Activated CD4-positive, alpha-beta memory T cell treated with anti-CD3 and anti-CD28 coated beads, Interleukin-2, amount 10 ng/mL, durations not matched to agents 7 days and 5 days (primary cell): Measurements from ENCODE around the gene PMF1. TPM values are rescaled to one million over a fixed set of nuclear protein-coding genes. Genes with fewer than 3 reads are reported as not detected.
"Not testable (repeated sequence)": the region's sequence is repeated elsewhere in the genome, so short reads cannot be mapped to it uniquely, and the experiment has no call there.

Source experiments
- CTCF ChIA-PET: fragments of 350-600 bp; sonication (Branson Sonifier 250); formaldehyde crosslinking; loops from one replicate; lab custom pipeline; 2021; ENCODE audit warnings: antibody characterized with exemption, inconsistent platforms; lab: Charles Lee
- POLR2A ChIA-PET: fragments of 350-600 bp; sonication (Branson Sonifier 250); formaldehyde crosslinking; loops from one replicate; lab custom pipeline; 2021; ENCODE audit warnings: antibody characterized with exemption; lab: Charles Lee
- DNase-seq: peaks from one replicate; pipeline ENCODE4 v3.0.0-alpha.2; 2020
- H3K27ac Mint-ChIP-seq: one replicate; pipeline ENCODE4 v1.8.0; 2021; ENCODE audit warnings: mild to moderate bottlenecking, mixed read lengths
- H3K27me3 Mint-ChIP-seq: one replicate; pipeline ENCODE4 v1.8.0; 2021; ENCODE audit warnings: mixed read lengths
- H3K36me3 Mint-ChIP-seq: one replicate; pipeline ENCODE4 v1.8.0; 2021; ENCODE audit warnings: low read depth, mixed read lengths
- H3K4me1 Mint-ChIP-seq: one replicate; pipeline ENCODE4 v1.8.0; 2021; ENCODE audit warnings: mixed read lengths
- H3K4me3 Mint-ChIP-seq: one replicate; pipeline ENCODE4 v1.8.0; 2021; ENCODE audit warnings: mild to moderate bottlenecking, mixed read lengths
- H3K9me3 Mint-ChIP-seq: one replicate; pipeline ENCODE4 v1.8.0; 2021; ENCODE audit warnings: mixed read lengths
- total RNA-seq, 2 experiments: library from RNA; stranded (reverse); gene quantifications; one replicate each; pipeline ENCODE4 v1.2.3, GENCODE V29; 2021

Gene PMF1
- total RNA-seq, 2 experiments from 2014 or later = 65.5 to 67.7 TPM

DNA sequence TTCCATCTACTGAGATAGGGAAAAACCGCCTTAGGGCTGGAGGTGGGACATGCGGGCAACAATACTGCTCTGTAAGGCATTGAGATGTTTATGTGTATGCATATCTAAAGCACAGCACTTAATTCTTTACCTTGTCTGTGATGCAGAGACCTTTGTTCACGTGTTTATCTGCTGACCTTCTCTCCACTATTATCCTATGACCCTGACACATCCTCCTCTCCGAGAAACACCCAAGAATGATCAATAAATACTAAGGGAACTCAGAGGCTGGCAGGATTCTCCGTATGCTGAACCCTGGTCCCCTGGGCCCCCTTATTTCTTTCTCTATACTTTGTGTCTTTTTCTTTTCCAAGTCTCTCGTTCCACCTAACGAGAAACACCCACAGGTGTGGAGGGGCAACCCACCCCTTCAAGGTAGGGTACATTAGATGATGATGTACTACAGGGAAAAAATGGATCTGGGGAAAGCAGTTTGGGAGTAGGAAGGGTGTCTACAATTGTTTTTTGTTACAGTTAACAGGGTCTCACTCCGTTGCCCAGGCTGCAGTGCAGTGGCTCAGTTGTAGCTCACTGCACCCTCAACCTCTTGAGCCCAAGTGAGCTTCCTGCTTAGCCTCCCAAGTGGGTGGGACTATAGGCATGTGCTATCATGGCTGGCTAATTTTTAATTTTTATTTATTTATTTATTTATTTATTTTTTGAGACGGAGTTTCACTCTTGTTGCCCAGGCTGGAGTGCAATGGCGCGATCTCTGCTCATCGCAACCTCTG, 30.6 kb upstream of the PMF1 start:
- CTCF ChIA-PET = not testable (repeated sequence)

GRCh38 chr1:156186347-156187177, 26.2 kb upstream of the PMF1 start:
- H3K4me1 Mint-ChIP-seq, DNase-seq, H3K4me3 Mint-ChIP-seq, H3K36me3 Mint-ChIP-seq, H3K27me3 Mint-ChIP-seq, H3K27ac Mint-ChIP-seq, H3K9me3 Mint-ChIP-seq, POLR2A ChIA-PET: not testable (repeated sequence)
- CTCF ChIA-PET = interaction anchor here (1.2 kb wide), 1 partner anchor 89 kb away, joined by 3 read pairs; no protein-coding TSS in a partner anchor

More for the DNA sequence above, 30.6 kb upstream of the PMF1 start:
- H3K27me3 Mint-ChIP-seq, H3K27ac Mint-ChIP-seq, POLR2A ChIA-PET, H3K4me1 Mint-ChIP-seq, H3K4me3 Mint-ChIP-seq, H3K36me3 Mint-ChIP-seq, DNase-seq, H3K9me3 Mint-ChIP-seq: not testable (repeated sequence)

GRCh38 chr1:156190265-156190664, 22.5 kb upstream of the PMF1 start:
- H3K9me3 Mint-ChIP-seq, H3K27me3 Mint-ChIP-seq, CTCF ChIA-PET, POLR2A ChIA-PET, H3K36me3 Mint-ChIP-seq, DNase-seq, H3K27ac Mint-ChIP-seq, H3K4me3 Mint-ChIP-seq: not testable (repeated sequence)
- H3K4me1 Mint-ChIP-seq = peaks cover 27% of the 10 kb centered on the region

GRCh38 chr1:156191292-156191964, 21.4 kb upstream of the PMF1 start:
- Mint-ChIP-seq H3K27me3 (no peaks in the 10 kb centered on the region), H3K27ac (no peak overlapping the region), H3K4me3 (no peak overlapping the region), H3K4me1 (peaks cover 38% of the 10 kb centered on the region), H3K36me3 (peaks cover 18% of the 10 kb centered on the region), H3K9me3 (peaks cover 2% of the 10 kb centered on the region)
- no peak for DNase-seq
- POLR2A ChIA-PET = interaction anchor here (0.9 to 1.3 kb wide), 2 partner anchors 21 to 27 kb away, joined by 3 to 4 read pairs; partner anchors contain the start of gene PMF1
- CTCF ChIA-PET = interaction anchor here (0.7 to 1.3 kb wide), 2 partner anchors 22 to 48 kb away, joined by 3 read pairs; partner anchors contain the start of gene PMF1

DNA sequence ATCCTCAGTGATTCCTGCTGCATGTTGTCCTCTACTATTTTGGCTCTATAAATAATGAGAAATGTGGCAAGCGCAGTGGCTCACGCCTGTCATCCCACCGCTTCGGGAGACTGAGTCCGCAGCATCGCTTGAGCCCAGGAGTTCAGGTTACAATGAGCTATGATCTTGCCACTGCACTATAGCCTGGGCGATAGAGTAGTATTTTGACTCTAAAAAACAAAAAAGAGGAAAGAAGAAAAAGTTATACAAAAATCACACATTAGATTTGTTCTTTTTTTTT, 19.7 kb upstream of the PMF1 start:
- Mint-ChIP-seq H3K9me3 (no peaks in the 10 kb centered on the region), H3K4me3 (peak overlapping the region; percentile 85), H3K27ac (peak overlapping the region; percentile 73), H3K27me3 (no peaks in the 10 kb centered on the region), H3K4me1 (peaks cover 53% of the 10 kb centered on the region), H3K36me3 (peaks cover 27% of the 10 kb centered on the region)
- ChIA-PET CTCF (interaction anchor here (0.7 to 2.9 kb wide), 5 partner anchors 20 to 227 kb away, joined by 3 to 32 read pairs (median 3); partner anchors contain the start of gene PMF1), POLR2A (interaction anchor here (0.8 to 9.3 kb wide), 18 partner anchors 9 to 336 kb away, joined by 3 to 156 read pairs (median 4); partner anchors contain the start of genes CCT3, GON4L, PMF1 and SEMA4A)
- DNase-seq = no peak

DNA sequence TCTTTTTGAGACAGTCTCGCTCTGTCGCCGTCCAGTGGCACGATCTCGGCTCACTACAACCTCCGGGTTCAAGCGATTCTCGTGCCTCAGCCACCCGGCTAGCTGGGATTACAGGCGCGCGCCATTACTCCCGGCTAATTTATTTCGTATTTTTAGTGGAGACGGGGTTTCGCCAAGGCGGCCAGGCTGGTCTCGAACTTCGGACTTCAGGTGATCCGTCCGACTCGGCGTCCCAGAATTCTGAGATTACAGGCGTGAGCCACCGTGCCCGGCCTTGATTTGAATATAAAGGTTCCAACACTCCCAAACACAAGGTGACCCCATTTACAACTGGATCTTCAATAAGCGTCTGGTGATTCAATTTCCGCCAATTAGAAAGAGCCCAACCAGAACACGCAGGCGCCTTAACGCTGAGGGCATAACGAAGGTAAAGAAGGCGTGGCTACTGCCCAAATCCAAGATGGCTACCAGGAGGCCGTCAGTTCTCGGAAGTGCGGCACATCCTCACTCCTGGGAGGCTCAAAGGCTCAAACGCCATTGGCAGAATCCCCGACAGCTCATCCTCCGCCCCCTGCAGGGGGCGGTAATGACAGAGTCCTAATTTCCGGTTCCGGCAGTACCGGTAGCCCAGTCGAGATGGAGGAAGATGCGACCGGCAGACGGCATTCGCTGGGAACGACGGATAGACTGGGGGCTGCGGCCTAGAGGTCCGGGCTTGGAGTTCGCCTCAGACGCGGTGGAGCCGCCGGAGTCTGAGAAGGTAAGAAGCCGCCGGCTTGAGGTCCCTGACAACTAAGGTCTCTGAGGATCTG, 19.1 kb upstream of the PMF1 start, which contains the start of gene SLC25A44:
TSS of gene SLC25A44 (plus strand) at position 617 of the 812 bp plus-strand sequence. CDS start 5,744 bp downstream, outside the sequence.
- H3K27ac Mint-ChIP-seq = peak within 1 kb of the TSS; percentile 73
- ChIA-PET POLR2A (interaction anchor here (0.6 to 9.3 kb wide), 23 partner anchors 8 to 336 kb away, joined by 3 to 156 read pairs (median 4); partner anchors contain the start of genes CCT3, GON4L, PMF1 and SEMA4A), CTCF (interaction anchor here (0.6 to 2.9 kb wide), 9 partner anchors 10 to 751 kb away, joined by 3 to 32 read pairs (median 4); partner anchors contain the start of gene PMF1)
- H3K27me3 Mint-ChIP-seq = no peaks in the 10 kb centered on the region
- H3K4me3 Mint-ChIP-seq = peak within 1 kb of the TSS; percentile 85
- no peaks in the 10 kb centered on the region for H3K9me3 Mint-ChIP-seq
- peaks cover 59% of the 10 kb centered on the region for H3K4me1 Mint-ChIP-seq
- DNase-seq = peak; percentile 98
- H3K36me3 Mint-ChIP-seq = peaks cover 30% of the 10 kb centered on the region

DNA sequence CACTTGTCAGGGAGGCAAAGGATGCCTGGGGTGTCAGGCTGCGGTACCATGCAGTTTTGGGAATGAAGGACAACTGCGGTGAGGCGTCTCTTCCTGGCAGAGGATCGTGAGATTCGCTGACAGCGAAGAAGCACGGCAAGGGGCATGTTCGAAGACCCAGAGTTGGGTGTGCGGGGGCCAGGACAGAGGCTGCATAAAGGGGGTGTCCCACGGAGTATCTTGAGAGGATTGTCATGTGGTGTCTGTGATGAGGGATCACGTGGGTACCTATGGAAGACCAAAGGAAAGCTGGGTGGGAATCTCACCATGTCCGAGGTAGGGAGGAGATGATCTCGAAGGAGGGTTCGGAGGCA, 18.5 kb upstream of the PMF1 start:
- ChIA-PET CTCF (interaction anchor here (1.2 to 2.9 kb wide), 4 partner anchors 9 to 48 kb away, joined by 4 to 32 read pairs (median 8); partner anchors contain the start of gene PMF1), POLR2A (interaction anchor here (1.0 to 9.3 kb wide), 13 partner anchors 9 to 164 kb away, joined by 3 to 156 read pairs (median 8); partner anchors contain the start of genes CCT3, PMF1, SEMA4A and SMG5)
- H3K9me3 Mint-ChIP-seq = no peaks in the 10 kb centered on the region
- peaks cover 36% of the 10 kb centered on the region for H3K36me3 Mint-ChIP-seq
- no peak for DNase-seq
- peaks cover 65% of the 10 kb centered on the region for H3K4me1 Mint-ChIP-seq
- H3K4me3 Mint-ChIP-seq = peak overlapping the region; percentile 85
- no peaks in the 10 kb centered on the region for H3K27me3 Mint-ChIP-seq
- peak overlapping the region; percentile 73 for H3K27ac Mint-ChIP-seq

DNA sequence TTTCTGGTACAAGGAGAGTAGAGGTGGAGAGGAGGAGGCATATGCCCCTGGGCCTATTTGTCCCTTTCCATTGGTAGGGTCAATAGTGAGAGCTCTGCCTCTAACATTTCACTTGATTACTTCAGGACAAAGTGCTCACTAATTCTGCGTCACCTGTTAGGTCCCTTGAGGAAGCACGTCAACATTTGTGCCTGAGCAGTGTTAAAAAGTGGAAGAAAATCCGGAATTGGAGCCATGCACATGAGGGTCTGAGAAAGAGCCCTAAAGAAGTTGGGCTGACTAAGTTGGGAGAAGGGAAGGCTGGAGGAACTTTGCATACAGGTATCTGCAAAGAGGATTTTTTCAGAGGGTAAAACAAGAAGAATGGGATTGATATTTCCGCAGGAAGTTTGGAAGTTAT, 17.0 kb upstream of the PMF1 start:
- H3K9me3 Mint-ChIP-seq = no peaks in the 10 kb centered on the region
- no peak for DNase-seq
- POLR2A ChIA-PET = interaction anchor here (1.4 to 9.3 kb wide), 3 partner anchors 16 to 27 kb away, joined by 3 to 156 read pairs (median 15); partner anchors contain the start of gene PMF1
- H3K36me3 Mint-ChIP-seq = peaks cover 49% of the 10 kb centered on the region
- peaks cover 78% of the 10 kb centered on the region for H3K4me1 Mint-ChIP-seq
- CTCF ChIA-PET = interaction anchor here (5.1 kb wide), 1 partner anchor 29 kb away, joined by 41 read pairs; no protein-coding TSS in a partner anchor
- H3K4me3 Mint-ChIP-seq = peak overlapping the region; percentile 85
- no peak overlapping the region for H3K27ac Mint-ChIP-seq
- H3K27me3 Mint-ChIP-seq = no peaks in the 10 kb centered on the region

GRCh38 chr1:156196445-156196844, 16.4 kb upstream of the PMF1 start:
- DNase-seq = no peak
- ChIA-PET CTCF (interaction anchor here (0.6 to 5.1 kb wide), 3 partner anchors 9 to 45 kb away, joined by 4 to 41 read pairs (median 5); no protein-coding TSS in a partner anchor), POLR2A (interaction anchor here (1.4 to 9.3 kb wide), 2 partner anchors 16 to 26 kb away, joined by 3 to 156 read pairs; partner anchors contain the start of gene PMF1)
- Mint-ChIP-seq H3K4me3 (no peak overlapping the region), H3K27me3 (no peaks in the 10 kb centered on the region), H3K36me3 (peaks cover 49% of the 10 kb centered on the region), H3K4me1 (peaks cover 78% of the 10 kb centered on the region), H3K9me3 (no peaks in the 10 kb centered on the region), H3K27ac (no peak overlapping the region)

DNA sequence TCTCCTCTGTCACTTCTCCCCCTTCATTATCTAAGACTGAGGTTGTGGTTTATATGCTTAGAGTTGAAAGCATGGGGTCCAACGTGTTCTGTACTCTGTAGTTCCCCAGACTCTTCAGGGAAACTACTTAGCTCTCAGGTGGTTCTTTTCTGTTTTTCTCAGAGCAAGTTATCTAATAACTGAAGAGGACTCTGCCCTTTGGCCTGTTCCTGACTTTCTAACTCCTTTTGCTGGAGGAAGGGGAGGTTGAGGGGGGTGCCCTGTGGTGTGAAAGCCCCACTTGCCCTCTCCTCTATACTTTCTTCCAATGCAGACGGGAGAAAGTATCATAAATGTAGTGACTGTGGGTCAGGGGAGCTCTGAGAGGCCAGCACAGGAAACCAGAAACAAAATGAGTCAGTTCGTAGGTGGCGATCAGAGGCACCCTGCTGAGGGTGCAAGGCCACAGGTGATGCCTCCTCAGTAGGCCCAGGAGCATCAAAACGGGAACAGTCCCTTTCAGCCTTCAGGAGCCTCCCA, 13.9 kb upstream of the PMF1 start:
- Mint-ChIP-seq H3K4me1 (peaks cover 63% of the 10 kb centered on the region), H3K27me3 (no peaks in the 10 kb centered on the region), H3K27ac (peak overlapping the region; percentile 84), H3K9me3 (no peaks in the 10 kb centered on the region), H3K36me3 (peaks cover 48% of the 10 kb centered on the region), H3K4me3 (peak overlapping the region; percentile 30)
- POLR2A ChIA-PET = interaction anchor here (1.2 to 9.3 kb wide), 7 partner anchors 8 to 84 kb away, joined by 3 to 156 read pairs (median 9); partner anchors contain the start of genes PMF1, SMG5 and TMEM79
- peak; percentile 42 for DNase-seq
- CTCF ChIA-PET = interaction anchor here (2.1 to 5.1 kb wide), 2 partner anchors 26 to 57 kb away, joined by 5 to 41 read pairs; no protein-coding TSS in a partner anchor

DNA sequence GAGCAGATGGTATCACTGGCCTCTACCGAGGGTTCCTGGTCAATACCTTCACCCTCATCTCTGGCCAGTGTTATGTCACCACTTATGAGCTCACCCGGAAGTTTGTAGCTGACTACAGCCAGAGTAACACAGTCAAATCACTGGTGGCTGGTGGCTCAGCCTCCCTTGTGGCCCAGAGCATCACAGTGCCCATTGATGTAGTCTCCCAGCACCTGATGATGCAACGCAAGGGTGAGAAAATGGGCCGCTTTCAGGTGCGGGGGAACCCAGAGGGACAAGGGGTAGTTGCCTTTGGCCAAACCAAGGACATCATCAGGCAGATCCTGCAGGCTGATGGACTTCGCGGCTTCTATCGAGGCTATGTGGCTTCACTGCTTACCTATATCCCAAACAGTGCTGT, 12.8 kb upstream of the PMF1 start:
- Mint-ChIP-seq H3K4me1 (peaks cover 54% of the 10 kb centered on the region), H3K36me3 (peaks cover 42% of the 10 kb centered on the region), H3K27ac (peak overlapping the region; percentile 45), H3K27me3 (no peaks in the 10 kb centered on the region), H3K4me3 (no peak overlapping the region), H3K9me3 (no peaks in the 10 kb centered on the region)
- ChIA-PET POLR2A (interaction anchor here (1.4 to 9.3 kb wide), 4 partner anchors 12 to 83 kb away, joined by 9 to 156 read pairs (median 16); partner anchors contain the start of genes PMF1, SMG5 and TMEM79), CTCF (interaction anchor here (5.1 kb wide), 1 partner anchor 25 kb away, joined by 41 read pairs; no protein-coding TSS in a partner anchor)
- DNase-seq = no peak
